Activated CD8-positive, alpha-beta memory T cell treated with anti-CD3 and anti-CD28 coated beads for 36 hours (primary cell): Measurements from ENCODE around the gene NDUFB10. TPM values are rescaled to one million over a fixed set of nuclear protein-coding genes. Genes with fewer than 3 reads are reported as not detected.

Source experiments
- CTCF ChIA-PET: fragments of 350-600 bp; sonication (Branson Sonifier 250); formaldehyde crosslinking; loops from one replicate; lab custom pipeline; 2021; ENCODE audit warnings: antibody characterized with exemption; lab: Charles Lee
- POLR2A ChIA-PET: fragments of 350-600 bp; sonication (Branson Sonifier 250); formaldehyde crosslinking; loops from one replicate; lab custom pipeline; 2021; ENCODE audit warnings: antibody characterized with exemption; lab: Charles Lee
- total RNA-seq, 2 experiments: library from RNA; stranded (reverse); gene quantifications; one replicate each; pipeline ENCODE4 v1.2.3, GENCODE V29; 2021

The NDUFB10 gene
- total RNA-seq, 2 experiments from 2014 or later = 153 to 155 TPM

DNA sequence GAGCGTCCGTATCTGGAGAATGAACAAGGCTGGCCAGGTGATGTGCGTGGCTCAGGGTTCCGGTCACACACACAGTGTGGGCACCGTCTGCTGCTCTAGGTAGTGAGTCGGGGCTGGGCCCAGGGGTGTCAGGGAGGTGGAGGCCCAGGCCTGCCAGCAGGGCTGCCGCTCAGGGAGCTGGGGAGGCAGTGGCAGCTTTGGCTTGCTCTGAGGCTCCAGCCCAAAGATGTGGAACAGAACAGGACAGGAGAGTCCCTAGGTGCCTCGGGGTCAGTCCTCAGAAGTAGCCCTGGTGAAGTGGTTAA is 16.8 kb downstream of the NDUFB10 start:
- ChIA-PET CTCF (no interaction called here), POLR2A (no interaction called here)

DNA sequence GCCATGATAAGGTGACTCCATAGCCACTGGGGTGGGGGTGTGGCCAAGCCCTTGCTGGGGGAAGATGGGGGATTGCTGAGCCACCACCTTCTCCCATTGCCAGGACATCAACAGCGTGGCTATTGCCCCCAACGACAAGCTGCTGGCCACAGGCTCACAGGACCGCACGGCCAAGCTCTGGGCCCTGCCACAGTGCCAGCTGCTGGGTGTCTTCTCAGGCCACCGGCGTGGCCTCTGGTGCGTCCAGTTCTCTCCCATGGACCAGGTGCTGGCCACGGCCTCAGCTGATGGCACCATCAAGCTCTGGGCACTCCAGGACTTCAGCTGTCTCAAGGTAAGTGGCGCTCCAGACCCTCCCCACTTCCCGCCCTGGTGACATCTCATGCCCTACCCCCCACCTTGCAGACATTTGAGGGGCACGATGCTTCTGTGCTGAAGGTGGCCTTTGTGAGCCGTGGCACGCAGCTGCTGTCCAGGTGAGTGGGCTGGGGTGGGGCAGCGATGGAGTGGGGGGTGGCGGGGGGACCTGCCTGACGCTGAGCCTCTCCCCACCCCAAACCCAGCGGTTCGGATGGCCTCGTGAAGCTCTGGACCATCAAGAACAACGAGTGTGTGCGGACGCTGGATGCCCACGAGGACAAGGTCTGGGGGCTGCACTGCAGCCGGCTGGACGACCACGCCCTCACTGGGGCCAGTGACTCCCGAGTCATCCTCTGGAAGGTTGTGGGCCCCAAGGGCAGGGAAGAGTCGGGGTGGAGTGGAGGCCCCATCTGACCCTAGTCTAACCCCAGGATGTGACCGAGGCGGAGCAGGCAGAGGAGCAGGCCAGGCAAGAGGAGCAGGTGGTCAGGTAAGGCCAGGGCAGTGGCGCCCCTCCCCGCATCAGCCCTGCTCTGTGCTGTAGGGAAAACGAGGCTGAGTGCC is 17.9 kb downstream of the NDUFB10 start:
- ChIA-PET POLR2A (no interaction called here), CTCF (no interaction called here)

DNA sequence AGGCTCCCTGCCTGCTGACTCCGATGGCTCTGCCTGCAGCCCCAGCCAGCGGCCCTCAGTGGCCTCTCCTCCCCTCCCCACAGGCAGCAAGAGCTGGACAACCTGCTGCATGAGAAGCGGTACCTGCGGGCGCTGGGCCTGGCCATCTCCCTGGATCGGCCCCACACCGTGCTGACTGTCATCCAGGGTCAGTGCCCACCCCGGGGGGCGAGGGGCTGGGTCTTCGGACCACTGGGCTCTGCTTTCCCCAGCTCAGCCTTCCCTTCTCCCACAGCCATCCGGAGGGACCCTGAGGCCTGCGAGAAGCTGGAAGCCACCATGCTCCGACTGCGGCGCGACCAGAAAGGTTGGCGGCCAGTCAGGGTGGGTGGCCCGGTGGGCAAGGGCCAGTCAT is 18.5 kb downstream of the NDUFB10 start:
- ChIA-PET CTCF (no interaction called here), POLR2A (no interaction called here)

DNA sequence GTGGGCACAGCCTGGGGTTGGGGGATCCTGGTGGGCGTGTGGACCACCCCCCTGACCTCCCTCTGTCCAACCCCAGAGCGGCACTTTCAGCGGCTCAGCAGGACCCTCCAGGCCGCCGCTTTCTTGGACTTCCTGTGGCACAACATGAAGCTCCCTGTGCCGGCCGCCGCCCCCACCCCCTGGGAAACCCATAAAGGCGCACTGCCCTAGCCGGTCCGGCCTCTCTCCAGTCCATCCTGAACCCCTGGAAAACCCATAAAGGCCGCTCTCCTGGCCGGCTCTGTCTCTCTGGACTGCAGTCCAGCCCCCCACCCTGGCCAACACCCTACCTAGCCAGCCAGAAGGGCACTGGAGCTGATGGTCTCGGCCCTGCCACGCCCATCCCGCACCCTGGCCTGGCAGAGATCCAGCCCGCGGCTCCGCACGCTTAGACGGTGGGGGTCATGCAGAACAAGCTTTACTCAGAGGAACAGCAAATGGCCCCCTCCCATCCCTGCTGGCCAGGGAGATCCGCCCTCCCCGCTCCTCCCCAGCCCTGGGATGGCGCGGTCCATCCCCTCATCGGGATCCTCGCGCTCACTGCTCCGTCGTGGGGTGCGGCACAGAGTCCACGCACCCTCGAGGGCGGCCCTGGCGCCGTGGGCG is 19.3 kb downstream of the NDUFB10 start:
- ChIA-PET POLR2A (no interaction called here), CTCF (no interaction called here)

DNA sequence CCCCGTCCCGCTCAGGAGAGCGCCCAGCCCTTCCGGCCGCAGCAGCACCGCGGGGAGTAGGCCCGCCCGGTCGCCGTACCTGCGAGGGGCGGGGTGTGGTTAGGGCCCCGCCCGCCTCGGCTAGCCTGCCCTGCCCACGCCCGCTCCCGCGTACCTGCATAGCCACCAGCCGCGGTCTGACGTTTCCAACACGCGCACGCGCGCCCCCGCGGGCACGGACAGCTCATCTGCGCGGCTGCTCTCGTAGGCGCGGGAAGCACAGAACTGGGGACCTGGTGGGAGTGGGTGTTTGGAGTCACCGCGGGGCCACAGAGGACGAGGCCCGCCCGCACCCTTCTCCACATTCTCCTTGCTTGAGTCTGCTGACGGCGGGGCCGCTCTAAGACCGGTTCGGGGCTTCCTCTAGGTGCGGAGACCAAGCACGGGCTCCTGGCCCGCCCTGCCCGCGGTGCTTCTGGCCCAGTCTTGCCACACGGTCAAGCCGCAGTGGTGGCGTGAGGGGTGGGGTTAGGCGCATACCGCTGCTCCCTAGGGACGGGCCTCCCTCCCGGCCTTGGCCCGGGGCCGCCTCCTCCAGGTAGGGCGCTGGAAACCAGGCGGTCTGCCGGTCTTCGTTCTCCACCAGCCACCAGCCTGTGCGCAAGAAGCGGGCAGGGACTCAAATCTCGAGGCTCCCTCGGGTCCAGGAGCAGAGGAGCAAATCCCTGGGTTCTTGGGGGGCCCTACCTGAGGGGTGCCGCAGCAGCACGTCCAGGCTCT is 20.1 kb downstream of the NDUFB10 start:
- ChIA-PET CTCF (no interaction called here), POLR2A (interaction anchor here (0.6 kb wide), 1 partner anchor 15 kb away, joined by 4 read pairs; the partner anchor contains the start of gene RPS2)

DNA sequence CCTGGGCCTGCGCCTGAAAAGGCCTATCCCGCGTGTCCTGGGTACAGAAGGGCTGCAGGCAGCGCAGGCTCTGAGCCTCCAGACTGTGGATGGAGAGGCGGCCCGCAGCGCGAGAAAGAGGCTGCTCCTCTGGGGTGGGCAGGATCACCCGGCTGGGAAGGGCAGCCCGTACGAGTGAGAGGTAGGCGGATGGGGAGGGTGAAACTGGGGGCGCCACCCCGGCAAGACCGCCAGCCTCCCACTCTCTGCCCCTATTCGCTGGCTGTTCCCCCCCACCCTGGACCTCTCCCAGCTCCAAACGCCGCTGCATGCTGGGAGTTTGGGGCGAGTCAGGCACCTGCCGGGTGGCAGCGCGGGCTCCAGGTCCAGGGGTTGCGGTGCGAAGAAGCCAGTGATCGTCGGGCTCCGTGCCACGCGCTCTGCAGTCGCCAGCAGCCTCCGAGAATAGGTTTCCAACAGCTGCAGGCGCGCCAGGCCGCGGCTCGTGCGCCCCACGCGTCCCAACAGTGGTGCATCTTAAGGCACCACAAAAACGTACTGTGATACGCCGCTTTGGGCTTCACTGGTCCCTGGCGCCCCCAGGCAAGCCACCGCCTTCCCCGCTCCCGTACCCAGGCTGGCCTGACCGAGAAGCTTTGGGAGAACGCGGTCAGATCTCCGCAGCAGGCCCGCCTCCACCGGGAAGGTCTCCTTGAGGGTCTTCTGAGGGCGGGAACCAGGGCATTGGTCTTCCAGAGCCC is 20.9 kb downstream of the NDUFB10 start:
- ChIA-PET CTCF (interaction anchor here (1.2 kb wide), 1 partner anchor 160 kb away, joined by 3 read pairs; no protein-coding TSS in a partner anchor), POLR2A (interaction anchor here (0.6 to 1.2 kb wide), 4 partner anchors 8 to 17 kb away, joined by 3 to 4 read pairs (median 3); partner anchors contain the start of gene RPS2)

DNA sequence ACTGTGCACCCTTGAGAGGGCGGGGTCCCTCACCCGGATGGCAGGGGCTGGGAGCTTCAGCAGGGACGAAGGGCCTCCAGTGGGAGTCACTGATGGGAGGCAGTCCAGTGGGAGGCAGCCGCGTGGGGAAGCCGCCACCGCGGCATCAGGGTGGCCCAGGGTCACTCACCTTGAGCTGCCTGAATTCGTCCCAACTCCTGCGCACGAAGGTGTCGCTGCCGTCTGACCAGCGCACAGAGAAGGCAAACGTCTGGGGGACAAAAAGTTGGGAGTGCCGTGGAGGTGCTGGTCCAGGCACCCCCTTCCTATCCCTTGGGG is 21.4 kb downstream of the NDUFB10 start:
- ChIA-PET CTCF (interaction anchor here (1.2 kb wide), 1 partner anchor 160 kb away, joined by 3 read pairs; no protein-coding TSS in a partner anchor), POLR2A (interaction anchor here (0.8 to 1.2 kb wide), 3 partner anchors 9 to 17 kb away, joined by 3 read pairs; no protein-coding TSS in a partner anchor)

DNA sequence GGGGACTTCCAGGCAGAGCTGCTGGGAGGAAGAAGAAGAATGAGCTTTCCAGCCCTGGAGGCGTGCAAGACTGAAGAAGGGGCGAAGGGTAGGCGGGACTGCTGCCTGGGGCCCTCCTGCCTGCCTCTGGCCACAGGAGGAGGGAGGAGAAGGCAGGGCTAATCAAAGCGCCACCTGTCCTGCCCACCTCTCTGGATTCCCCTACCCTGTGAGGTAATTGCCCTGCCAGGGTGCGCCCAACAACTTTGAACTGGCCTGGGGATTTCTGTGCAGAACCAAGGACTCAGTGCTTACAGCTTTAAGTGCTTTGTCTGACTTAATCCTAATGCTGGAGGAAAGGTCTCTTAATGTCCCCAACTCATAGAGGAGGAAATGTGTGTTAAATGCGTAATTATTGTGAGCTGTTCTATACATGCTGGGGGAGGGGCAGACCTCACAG is 22.1 kb downstream of the NDUFB10 start, which contains the start of gene NOXO1:
NOXO1 (minus strand) TSS at position 72 of the 439 bp plus-strand sequence. CDS start 290 bp downstream, outside the sequence.
- CTCF ChIA-PET = interaction anchor here (0.8 to 1.5 kb wide), 2 partner anchors 9 to 16 kb away, joined by 3 to 5 read pairs; no protein-coding TSS in a partner anchor
- POLR2A ChIA-PET = interaction anchor here (1.1 to 1.9 kb wide), 3 partner anchors 12 to 200 kb away, joined by 3 to 4 read pairs (median 3); partner anchors contain the start of gene RPS2

DNA sequence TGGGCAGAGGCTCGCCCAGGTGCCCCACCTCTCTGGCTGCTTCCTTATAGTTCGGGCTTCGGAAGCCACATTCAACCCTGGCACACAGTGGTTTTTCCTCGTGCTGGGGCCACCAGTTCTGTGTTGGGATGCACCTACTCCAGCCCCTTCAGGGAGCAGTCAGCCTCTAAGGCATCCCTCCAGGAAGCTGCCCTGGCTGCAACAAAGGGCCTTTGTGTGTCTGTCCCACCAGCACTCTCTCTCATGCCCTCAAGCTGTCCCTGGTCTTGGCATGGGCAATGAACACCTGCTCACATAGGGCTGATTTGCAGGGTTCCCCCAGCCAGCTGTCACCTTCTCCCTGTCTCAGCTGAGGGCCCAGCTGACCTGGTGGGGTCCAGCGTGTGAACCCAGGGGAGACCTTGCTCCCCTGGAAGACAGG is 22.7 kb downstream of the NDUFB10 start:
- POLR2A ChIA-PET = interaction anchor here (1.1 to 1.9 kb wide), 2 partner anchors 17 to 201 kb away, joined by 3 to 4 read pairs; partner anchors contain the start of gene RPS2
- CTCF ChIA-PET = interaction anchor here (0.8 to 1.5 kb wide), 2 partner anchors 9 to 17 kb away, joined by 3 to 5 read pairs; no protein-coding TSS in a partner anchor

DNA sequence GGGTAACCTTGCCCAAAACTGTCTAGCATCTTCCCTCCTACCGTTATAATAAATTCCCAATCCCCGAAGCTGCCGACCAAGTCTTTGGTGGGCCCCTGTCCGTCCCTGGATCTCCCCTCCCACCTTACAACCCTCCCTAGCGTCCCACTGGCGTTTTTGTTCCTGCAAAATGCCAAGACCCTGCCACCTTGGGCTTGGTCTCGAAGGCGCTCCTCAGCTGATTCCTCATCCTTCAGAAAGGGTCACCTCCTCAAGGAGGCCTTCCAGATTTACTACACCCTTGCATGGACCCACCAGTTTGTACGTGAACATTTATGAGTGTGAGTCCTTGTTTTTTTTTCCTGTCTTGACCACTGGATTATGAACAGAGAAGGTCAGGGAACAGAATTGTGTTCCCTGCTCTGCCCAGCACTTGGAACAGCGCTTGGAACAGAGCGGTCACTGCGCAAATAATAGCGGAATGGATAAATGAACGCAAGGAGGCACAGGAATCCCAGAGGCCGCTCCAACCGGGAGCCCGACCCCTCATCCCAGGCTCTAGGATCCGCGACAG is 23.7 kb downstream of the NDUFB10 start:
- CTCF ChIA-PET = interaction anchor here (0.8 to 1.2 kb wide), 3 partner anchors 18 to 157 kb away, joined by 3 to 4 read pairs (median 3); no protein-coding TSS in a partner anchor
- POLR2A ChIA-PET = interaction anchor here (0.7 to 2.2 kb wide), 4 partner anchors 8 to 18 kb away, joined by 3 to 9 read pairs (median 4); partner anchors contain the start of genes RPS2 and TBL3

DNA sequence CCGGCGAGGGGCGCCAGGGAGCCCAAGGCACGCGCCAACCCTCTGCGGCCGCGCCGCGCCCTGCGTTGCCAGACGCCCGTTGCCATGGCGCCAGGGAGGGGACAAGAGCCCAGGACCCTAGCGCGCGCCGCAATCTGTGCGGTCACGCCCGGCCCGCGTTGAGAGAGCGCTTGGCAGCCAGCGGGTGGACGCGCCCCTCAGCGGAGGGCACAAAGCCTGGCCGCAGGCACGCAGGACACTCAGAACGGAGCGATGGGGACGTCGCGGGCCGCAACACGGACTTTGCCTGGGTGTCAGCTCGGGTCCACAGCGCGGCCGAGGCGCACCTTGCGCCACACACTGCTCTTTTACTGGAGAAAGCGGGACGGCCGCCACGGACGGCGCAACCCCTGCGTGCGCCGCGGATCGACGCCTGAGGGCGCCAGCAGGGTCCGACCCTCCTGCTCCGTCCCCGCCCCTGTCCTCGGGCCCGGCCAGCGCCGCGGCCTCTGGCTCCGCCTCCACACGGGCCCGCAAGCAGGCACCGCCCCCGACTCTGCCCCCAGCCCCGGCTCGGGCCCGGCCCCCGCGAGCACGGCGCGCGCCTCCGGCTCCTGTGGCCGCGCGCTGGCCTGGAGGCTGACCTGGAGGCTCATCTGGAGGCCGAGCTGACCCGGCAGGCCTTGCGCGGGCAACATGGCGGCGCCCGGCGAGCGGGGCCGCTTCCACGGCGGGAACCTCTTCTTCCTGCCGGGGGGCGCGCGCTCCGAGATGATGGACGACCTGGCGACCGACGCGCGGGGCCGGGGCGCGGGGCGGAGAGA is 24.4 kb downstream of the NDUFB10 start, which contains the start of gene GFER:
GFER (plus strand) TSS at position 650 of the 803 bp plus-strand sequence; CDS start at position 676, 26 bp downstream.
- ChIA-PET POLR2A (interaction anchor here (1.0 to 2.2 kb wide), 3 partner anchors 12 to 24 kb away, joined by 4 to 9 read pairs (median 9); partner anchors contain the start of genes NDUFB10, RPS2 and TBL3), CTCF (interaction anchor here (0.7 to 1.6 kb wide), 8 partner anchors 10 to 157 kb away, joined by 3 to 8 read pairs (median 4); partner anchors contain the start of gene TBL3)

DNA sequence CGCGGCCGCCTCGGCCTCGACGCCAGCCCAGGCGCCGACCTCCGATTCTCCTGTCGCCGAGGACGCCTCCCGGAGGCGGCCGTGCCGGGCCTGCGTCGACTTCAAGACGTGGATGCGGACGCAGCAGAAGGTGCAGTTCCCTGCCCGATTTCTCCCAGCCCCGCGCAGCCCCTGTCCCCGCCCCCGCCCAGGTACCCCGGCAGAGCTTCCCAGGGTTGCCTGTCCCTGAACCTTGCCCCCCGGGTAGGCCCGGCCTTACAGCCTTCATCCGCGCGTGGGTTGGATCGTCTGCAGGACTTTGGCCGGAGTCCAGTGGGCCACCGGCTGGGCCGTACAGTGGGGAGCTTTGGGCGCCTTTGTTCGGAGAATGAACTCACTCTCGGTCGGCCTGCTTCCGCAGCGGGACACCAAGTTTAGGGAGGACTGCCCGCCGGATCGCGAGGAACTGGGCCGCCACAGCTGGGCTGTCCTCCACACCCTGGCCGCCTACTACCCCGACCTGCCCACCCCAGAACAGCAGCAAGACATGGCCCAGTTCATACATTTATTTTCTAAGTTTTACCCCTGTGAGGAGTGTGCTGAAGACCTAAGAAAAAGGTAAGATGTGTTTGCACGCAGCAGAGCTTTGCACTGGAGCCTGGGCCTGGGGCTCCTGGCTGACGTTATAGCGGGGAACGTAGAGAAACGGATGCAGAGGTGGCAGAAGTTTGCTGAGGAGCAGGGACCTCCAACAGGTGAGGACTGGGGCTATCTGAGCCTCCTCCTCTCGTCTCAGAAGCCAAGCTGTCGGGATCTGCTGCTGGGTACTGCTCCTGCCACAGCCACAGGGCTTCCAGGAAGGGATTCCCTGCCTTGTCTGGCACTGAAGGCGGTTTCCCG is 25.2 kb downstream of the NDUFB10 start:
- POLR2A ChIA-PET = interaction anchor here (0.6 to 2.2 kb wide), 4 partner anchors 13 to 767 kb away, joined by 3 to 9 read pairs (median 6); partner anchors contain the start of genes NDUFB10, RPS2 and TBL3
- CTCF ChIA-PET = interaction anchor here (0.7 to 1.6 kb wide), 7 partner anchors 9 to 156 kb away, joined by 3 to 8 read pairs (median 4); partner anchors contain the start of gene TBL3

DNA sequence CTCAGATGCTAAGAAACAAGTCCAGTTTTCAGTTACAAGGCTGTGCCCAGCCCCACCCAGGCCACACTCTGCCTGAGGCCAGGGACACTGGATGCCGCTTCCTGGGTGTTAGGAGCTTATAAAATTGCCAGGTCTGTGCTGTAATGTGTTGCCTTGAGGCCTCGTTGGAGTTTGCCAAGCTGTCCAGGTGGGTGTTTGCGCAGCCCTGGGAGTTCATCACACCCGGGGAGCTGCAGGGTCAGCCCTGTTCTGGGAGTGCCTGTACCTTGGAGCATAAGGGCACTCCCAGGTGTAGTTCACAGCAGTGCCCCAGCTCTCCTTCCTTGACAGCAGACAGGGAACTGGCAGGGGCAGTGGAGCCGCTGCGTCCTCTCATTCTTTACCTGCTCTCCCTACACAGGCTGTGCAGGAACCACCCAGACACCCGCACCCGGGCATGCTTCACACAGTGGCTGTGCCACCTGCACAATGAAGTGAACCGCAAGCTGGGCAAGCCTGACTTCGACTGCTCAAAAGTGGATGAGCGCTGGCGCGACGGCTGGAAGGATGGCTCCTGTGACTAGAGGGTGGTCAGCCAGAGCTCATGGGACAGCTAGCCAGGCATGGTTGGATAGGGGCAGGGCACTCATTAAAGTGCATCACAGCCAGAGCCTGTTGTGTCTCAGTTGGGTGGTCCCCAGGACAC is 26.3 kb downstream of the NDUFB10 start:
- POLR2A ChIA-PET = interaction anchor here (2.0 to 2.2 kb wide), 2 partner anchors 14 to 20 kb away, joined by 9 read pairs; partner anchors contain the start of genes RPS2 and TBL3

DNA sequence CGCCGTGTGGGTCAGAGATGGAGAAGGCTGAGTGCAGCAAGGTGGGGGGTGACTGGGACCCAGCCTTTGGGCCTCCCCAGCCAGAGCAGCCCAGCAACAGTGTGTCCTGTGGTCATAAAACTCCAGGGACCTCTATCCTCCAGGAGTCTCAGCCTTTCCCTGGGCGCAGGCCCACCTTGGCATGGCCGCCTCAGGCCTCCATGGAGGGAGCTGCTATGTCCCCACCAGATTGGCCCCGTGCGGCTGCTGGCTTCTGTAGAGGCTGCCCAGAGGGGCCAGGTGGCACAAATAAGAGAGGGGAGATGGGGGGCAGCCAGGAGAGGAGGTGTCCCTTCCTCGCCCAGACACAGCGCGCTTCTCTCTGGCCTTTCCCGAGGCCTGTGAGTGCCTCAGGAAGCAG is 27.9 kb downstream of the NDUFB10 start:
- ChIA-PET POLR2A (no interaction called here), CTCF (interaction anchor here (1.7 kb wide), 1 partner anchor 17 kb away, joined by 6 read pairs; no protein-coding TSS in a partner anchor)

More for the DNA sequence above, 26.3 kb downstream of the NDUFB10 start:
- CTCF ChIA-PET = interaction anchor here (1.2 to 1.6 kb wide), 3 partner anchors 8 to 155 kb away, joined by 4 to 8 read pairs (median 4); no protein-coding TSS in a partner anchor
